C4-2B (cell line): ENCODE data around the gene DNAH7.

Experiments
- ZFX ChIP-seq: fragments of 450-650 bp; IDR thresholded peaks from 2 replicates; pipeline ENCODE4 v1.6.1; 2017
- TF ChIP-seq, protein P1 (sequence below): fragments of 450-650 bp; conservative IDR thresholded peaks from 2 replicates; pipeline ENCODE4 v1.5.1; 2017; ENCODE audit warnings: mild to moderate bottlenecking

DNA sequence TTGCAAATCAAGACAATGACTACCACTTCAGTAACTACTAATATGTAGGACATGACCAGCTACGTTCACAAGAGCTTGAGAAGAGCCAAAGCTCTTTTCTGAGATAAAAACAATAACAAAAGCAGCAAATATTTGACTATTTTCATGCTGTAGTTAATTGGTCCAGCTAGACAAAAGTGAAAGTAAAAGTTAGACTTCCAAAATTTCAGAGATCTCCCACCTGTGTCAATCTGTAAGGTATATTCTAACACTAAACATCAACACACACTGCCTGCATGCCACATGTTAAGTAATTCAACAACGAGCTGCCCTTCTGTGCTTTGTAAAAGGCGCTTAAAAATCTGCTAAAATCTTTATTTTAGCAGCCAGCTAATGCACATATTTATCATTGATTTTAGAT lies 225.7 kb downstream of the DNAH7 start:
- TF ChIP-seq, protein P1, sequence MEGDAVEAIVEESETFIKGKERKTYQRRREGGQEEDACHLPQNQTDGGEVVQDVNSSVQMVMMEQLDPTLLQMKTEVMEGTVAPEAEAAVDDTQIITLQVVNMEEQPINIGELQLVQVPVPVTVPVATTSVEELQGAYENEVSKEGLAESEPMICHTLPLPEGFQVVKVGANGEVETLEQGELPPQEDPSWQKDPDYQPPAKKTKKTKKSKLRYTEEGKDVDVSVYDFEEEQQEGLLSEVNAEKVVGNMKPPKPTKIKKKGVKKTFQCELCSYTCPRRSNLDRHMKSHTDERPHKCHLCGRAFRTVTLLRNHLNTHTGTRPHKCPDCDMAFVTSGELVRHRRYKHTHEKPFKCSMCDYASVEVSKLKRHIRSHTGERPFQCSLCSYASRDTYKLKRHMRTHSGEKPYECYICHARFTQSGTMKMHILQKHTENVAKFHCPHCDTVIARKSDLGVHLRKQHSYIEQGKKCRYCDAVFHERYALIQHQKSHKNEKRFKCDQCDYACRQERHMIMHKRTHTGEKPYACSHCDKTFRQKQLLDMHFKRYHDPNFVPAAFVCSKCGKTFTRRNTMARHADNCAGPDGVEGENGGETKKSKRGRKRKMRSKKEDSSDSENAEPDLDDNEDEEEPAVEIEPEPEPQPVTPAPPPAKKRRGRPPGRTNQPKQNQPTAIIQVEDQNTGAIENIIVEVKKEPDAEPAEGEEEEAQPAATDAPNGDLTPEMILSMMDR: no peak
- TF ChIP-seq ZFX: no peak
